Keratinocyte (primary cell): ENCODE data around the gene OR3A1. TPM values are rescaled to one million over a fixed set of nuclear protein-coding genes. Genes with fewer than 3 reads are reported as not detected.

Experiments
- polyA plus RNA-seq, 5 experiments: library from polyadenylated mRNA; depleted of rRNA in 3 of 5; stranded (reverse) in 3 of 5; stranded (forward) in 1 of 5; unstranded in 1 of 5; fragments of >200 nt; gene quantifications; 1 replicate in 1 of 5; 2 replicates in 3 of 5; 3 replicates in 1 of 5; pipeline versions ENCODE4 v1.2.1 to v1.2.3, GENCODE V29; 2011 to 2012; ENCODE audit warnings: missing spikeins in 2 of 5, low read depth in 1 of 5, low replicate concordance in 1 of 5

OR3A1 gene
- polyA plus RNA-seq, 1 donor (not counting 4 experiments of a cell fraction or from before 2014, with no cell fraction given): not detected

Other genes with a start within 250 kb of the OR3A1 start
- gene OR1D5, start 234.8 kb downstream of the OR3A1 start, polyA plus RNA-seq: not detected in 3 replicates
- not detected in 3 replicates for gene OR1D2, start 193.9 kb downstream of the OR3A1 start, polyA plus RNA-seq
- gene OR1G1, start 170.8 kb downstream of the OR3A1 start, polyA plus RNA-seq: not detected in 3 replicates
- not detected in 3 replicates for gene OR1A2, start 100.8 kb downstream of the OR3A1 start, polyA plus RNA-seq
- not detected in 3 replicates for gene OR1A1, start 90.7 kb downstream of the OR3A1 start, polyA plus RNA-seq
- gene OR3A2, start 87.9 kb upstream of the OR3A1 start, polyA plus RNA-seq: not detected in 3 replicates
- gene OR1E1, start 100.0 kb upstream of the OR3A1 start, polyA plus RNA-seq: not detected in 3 replicates
- 0.08 TPM in 1 of 3 replicates, not detected in the others for gene OR3A3, start 113.0 kb upstream of the OR3A1 start, polyA plus RNA-seq
- gene OR1E2, start 135.5 kb upstream of the OR3A1 start, polyA plus RNA-seq: not detected in 3 replicates
- 0.10 TPM in 1 of 3 replicates, not detected in the others for gene SPATA22, start 173.5 kb upstream of the OR3A1 start, polyA plus RNA-seq
- not detected in 3 replicates for gene ASPA, start 177.6 kb upstream of the OR3A1 start, polyA plus RNA-seq